Osteocyte (in vitro differentiated cells): ENCODE data around the gene GPD1L. TPM values are rescaled to one million over a fixed set of nuclear protein-coding genes. Genes with fewer than 3 reads are reported as not detected.

Source experiments
- DNase-seq: peaks from one replicate; pipeline ENCODE4 v3.0.0; 2021; ENCODE audit warnings: mixed read lengths; ENCODE audit not compliant: unreplicated experiment; ENCODE audit errors: extremely low spot score
- H3K27ac Mint-ChIP-seq: one replicate; pipeline ENCODE4 v1.8.0; 2021; ENCODE audit warnings: mild to moderate bottlenecking, mixed read lengths; ENCODE audit not compliant: unreplicated experiment
- H3K27me3 Mint-ChIP-seq: one replicate; pipeline ENCODE4 v1.8.0; 2021; ENCODE audit warnings: mixed read lengths; ENCODE audit not compliant: unreplicated experiment
- H3K36me3 Mint-ChIP-seq: one replicate; pipeline ENCODE4 v1.8.0; 2021; ENCODE audit warnings: mixed read lengths; ENCODE audit not compliant: unreplicated experiment
- H3K4me1 Mint-ChIP-seq: one replicate; pipeline ENCODE4 v1.8.0; 2021; ENCODE audit warnings: mixed read lengths; ENCODE audit not compliant: unreplicated experiment
- H3K4me3 Mint-ChIP-seq: one replicate; pipeline ENCODE4 v1.8.0; 2021; ENCODE audit warnings: mild to moderate bottlenecking, moderate library complexity, mixed read lengths; ENCODE audit not compliant: unreplicated experiment
- H3K9me3 Mint-ChIP-seq: one replicate; pipeline ENCODE4 v1.8.0; 2021; ENCODE audit warnings: mixed read lengths; ENCODE audit not compliant: unreplicated experiment
- CTCF ChIP-seq: fragments of 200-600 bp; sonication (generic); IDR thresholded peaks from 2 replicates; pipeline ENCODE4 v1.5.0; 2021; ENCODE audit warnings: antibody characterized with exemption, mild to moderate bottlenecking, moderate library complexity
- total RNA-seq: library from RNA; stranded (reverse); gene quantifications from 2 replicates; pipeline ENCODE4 v1.2.1, GENCODE V29; 2021

The GPD1L gene
- total RNA-seq, 1 donor from 2014 or later: 9.1 TPM

GRCh38 chr3:32217339-32217738 is 110.9 kb downstream of the GPD1L start:
- Mint-ChIP-seq H3K27ac (no peak overlapping the region), H3K4me3 (no peak overlapping the region), H3K27me3 (no peaks in the 10 kb centered on the region), H3K36me3 (no peaks in the 10 kb centered on the region), H3K4me1 (peaks cover 20% of the 10 kb centered on the region), H3K9me3 (no peaks in the 10 kb centered on the region)
- TF ChIP-seq CTCF: no peak
- DNase-seq: no peak

Other genes with a start within 250 kb of the GPD1L start
- 21.7 and 24.7 TPM in 2 replicates for gene OSBPL10, start 125.4 kb upstream of the GPD1L start, total RNA-seq
- 0.55 and 1.3 TPM in 2 replicates for gene ZNF860, start 124.9 kb upstream of the GPD1L start, total RNA-seq
- 4.3 and 5.1 TPM in 2 replicates for gene CMTM8, start 132.1 kb downstream of the GPD1L start, total RNA-seq